Activated T-cell treated with anti-CD3 and anti-CD28 coated beads for 24 hours (primary cell): ENCODE data around the gene TBC1D3B.
"Not testable (repeated sequence)": the region's sequence is repeated elsewhere in the genome, so short reads cannot be mapped to it uniquely, and the experiment has no call there.

Source experiments
- DNase-seq: peaks from one replicate; pipeline ENCODE4 v3.0.0-alpha.2; 2020; ENCODE audit warnings: low read depth

The TBC1D3B gene

GRCh38 chr17:36176536-36176935 lies at the start of gene TBC1D3B:
Gene TBC1D3B, minus strand, starts transcription at chr17:36176636. Its CDS starts 1,586 bp downstream, at chr17:36175050.
- not testable (repeated sequence) for DNase-seq

- not testable (repeated sequence) for DNase-seq
Measured at GRCh38 chr17:36222967-36223366, 46.5 kb upstream of the TBC1D3B start.

GRCh38 chr17:36221581-36222100 lies 45.2 kb upstream of the TBC1D3B start:
- DNase-seq = not testable (repeated sequence)

- DNase-seq = not testable (repeated sequence)
Measured at GRCh38 chr17:36220737-36221580, 44.5 kb upstream of the TBC1D3B start.

GRCh38 chr17:36219556-36219955 lies 43.1 kb upstream of the TBC1D3B start:
- not testable (repeated sequence) for DNase-seq

GRCh38 chr17:36215406-36216308 lies 39.2 kb upstream of the TBC1D3B start:
- not testable (repeated sequence) for DNase-seq

- DNase-seq = no peak
Measured at GRCh38 chr17:36214918-36215317, 38.5 kb upstream of the TBC1D3B start.

- DNase-seq = no peak
Measured at GRCh38 chr17:36213695-36214094, 37.3 kb upstream of the TBC1D3B start.

- no peak for DNase-seq
Measured at GRCh38 chr17:36212966-36213365, 36.5 kb upstream of the TBC1D3B start.

GRCh38 chr17:36212272-36212605 lies 35.8 kb upstream of the TBC1D3B start:
- no peak for DNase-seq

GRCh38 chr17:36211484-36212271 lies 35.2 kb upstream of the TBC1D3B start:
- DNase-seq = not testable (repeated sequence)

- not testable (repeated sequence) for DNase-seq
Measured at GRCh38 chr17:36210439-36211211, 34.2 kb upstream of the TBC1D3B start, which contains the start of gene CCL4L2. Gene CCL4L2, plus strand, starts transcription at chr17:36211063.

GRCh38 chr17:36209575-36209974 lies 33.1 kb upstream of the TBC1D3B start:
- no peak for DNase-seq

GRCh38 chr17:36207383-36207782 lies 30.9 kb upstream of the TBC1D3B start:
- not testable (repeated sequence) for DNase-seq

GRCh38 chr17:36206486-36206821 lies 30.0 kb upstream of the TBC1D3B start:
- not testable (repeated sequence) for DNase-seq

- DNase-seq = no peak
Measured at GRCh38 chr17:36205637-36206485, 29.4 kb upstream of the TBC1D3B start.

GRCh38 chr17:36204724-36205500 lies 28.5 kb upstream of the TBC1D3B start:
- no peak for DNase-seq

GRCh38 chr17:36203335-36203734 lies 26.9 kb upstream of the TBC1D3B start:
- no peak for DNase-seq

GRCh38 chr17:36201506-36201905 lies 25.1 kb upstream of the TBC1D3B start:
- not testable (repeated sequence) for DNase-seq
